KMS-11 (cell line): ENCODE measurements around the gene MT4.

Experiments
- H2AFZ ChIP-seq: fragments of 200-600 bp; sonication (generic); 2 replicates; pipeline ENCODE4 v1.6.1; 2016; ENCODE audit warnings: antibody characterized with exemption, mixed run types, low read depth
- H3K27ac ChIP-seq: fragments of 200-600 bp; sonication (generic); 2 replicates; pipeline ENCODE4 v1.6.1; 2016; ENCODE audit warnings: mild to moderate bottlenecking, mixed run types
- H3K27me3 ChIP-seq: fragments of 200-600 bp; sonication (generic); 2 replicates; pipeline ENCODE4 v1.6.1; 2017; ENCODE audit warnings: mild to moderate bottlenecking, low read depth, mixed run types, moderate library complexity; ENCODE audit not compliant: insufficient read depth
- H3K36me3 ChIP-seq: fragments of 200-600 bp; sonication (generic); 2 replicates; pipeline ENCODE4 v1.6.1; 2017; ENCODE audit warnings: mild to moderate bottlenecking, mixed run types; ENCODE audit not compliant: insufficient read depth
- H3K4me1 ChIP-seq: fragments of 200-600 bp; sonication (generic); 2 replicates; pipeline ENCODE4 v1.6.1; 2016; ENCODE audit warnings: mild to moderate bottlenecking, low read depth, mixed run types; ENCODE audit not compliant: poor library complexity, severe bottlenecking
- H3K4me2 ChIP-seq: fragments of 200-600 bp; sonication (generic); 2 replicates; pipeline ENCODE4 v1.7.0; 2016; ENCODE audit warnings: mild to moderate bottlenecking, mixed run types
- H3K4me3 ChIP-seq: fragments of 200-600 bp; sonication (generic); IDR thresholded peaks from 2 replicates; pipeline ENCODE4 v1.6.1; 2017; ENCODE audit warnings: low read depth, low read length, mixed read lengths; ENCODE audit not compliant: insufficient read depth
- H3K79me2 ChIP-seq: fragments of 200-600 bp; sonication (generic); 2 replicates; pipeline ENCODE4 v1.6.1; 2016; ENCODE audit warnings: low read depth, mixed run types; ENCODE audit not compliant: insufficient read depth
- H3K9ac ChIP-seq: fragments of 200-600 bp; sonication (generic); 2 replicates; pipeline ENCODE4 v1.6.1; 2016; ENCODE audit warnings: mild to moderate bottlenecking, mixed run types
- H4K20me1 ChIP-seq: fragments of 200-600 bp; sonication (generic); 2 replicates; pipeline ENCODE4 v1.6.1; 2016; ENCODE audit warnings: mild to moderate bottlenecking, mixed run types; ENCODE audit not compliant: insufficient read depth
- TF ChIP-seq, protein P1 (sequence below): fragments of 200-600 bp; sonication (generic); conservative IDR thresholded peaks from 2 replicates; pipeline ENCODE4 v1.6.1; 2017; ENCODE audit warnings: low read depth, mild to moderate bottlenecking, antibody characterized with exemption, low read length, moderate library complexity, mixed read lengths

Gene MT4

DNA sequence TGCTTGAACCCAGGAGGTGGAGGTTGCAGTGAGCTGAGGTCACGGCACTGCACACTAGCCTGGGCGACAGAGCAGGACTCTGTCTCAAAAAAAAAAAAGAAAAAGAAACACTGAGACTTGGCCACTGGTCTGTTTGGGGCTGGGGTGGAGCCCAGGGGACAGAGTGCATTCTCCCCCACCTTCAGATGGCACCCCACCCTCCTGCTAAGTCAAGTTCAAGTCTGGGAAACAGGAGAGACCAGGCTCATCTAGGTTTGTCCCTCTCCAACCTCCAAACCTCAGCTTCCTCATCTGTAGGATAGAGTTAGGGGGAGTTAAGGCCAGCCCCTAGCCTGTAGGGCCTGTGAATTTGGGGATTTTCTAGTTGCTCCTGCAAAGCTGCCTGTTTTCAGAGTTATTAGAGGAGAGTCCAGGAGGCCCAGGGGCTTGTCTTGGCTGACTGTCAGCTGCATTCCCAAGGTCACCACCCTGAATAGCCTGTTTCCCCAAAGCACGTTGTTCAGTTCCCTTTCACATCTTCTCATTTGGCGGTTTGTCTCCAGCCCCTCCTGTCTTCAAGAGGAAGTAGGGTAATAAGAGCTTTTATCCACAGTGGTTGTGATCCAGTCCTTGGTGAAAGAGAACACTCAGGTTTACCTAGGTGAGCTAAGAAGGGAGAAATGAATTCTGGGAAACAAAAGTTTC, 26.6 kb downstream of the MT4 start:
- H3K27ac ChIP-seq = no peak overlapping the region
- H3K27me3 ChIP-seq = no peaks in the 10 kb centered on the region
- H3K4me1 ChIP-seq = no peaks in the 10 kb centered on the region
- H3K4me2 ChIP-seq = no peak overlapping the region
- no peak overlapping the region for H2AFZ ChIP-seq
- H3K36me3 ChIP-seq = no peaks in the 10 kb centered on the region
- H3K79me2 ChIP-seq = no peaks in the 10 kb centered on the region
- TF ChIP-seq, protein P1, sequence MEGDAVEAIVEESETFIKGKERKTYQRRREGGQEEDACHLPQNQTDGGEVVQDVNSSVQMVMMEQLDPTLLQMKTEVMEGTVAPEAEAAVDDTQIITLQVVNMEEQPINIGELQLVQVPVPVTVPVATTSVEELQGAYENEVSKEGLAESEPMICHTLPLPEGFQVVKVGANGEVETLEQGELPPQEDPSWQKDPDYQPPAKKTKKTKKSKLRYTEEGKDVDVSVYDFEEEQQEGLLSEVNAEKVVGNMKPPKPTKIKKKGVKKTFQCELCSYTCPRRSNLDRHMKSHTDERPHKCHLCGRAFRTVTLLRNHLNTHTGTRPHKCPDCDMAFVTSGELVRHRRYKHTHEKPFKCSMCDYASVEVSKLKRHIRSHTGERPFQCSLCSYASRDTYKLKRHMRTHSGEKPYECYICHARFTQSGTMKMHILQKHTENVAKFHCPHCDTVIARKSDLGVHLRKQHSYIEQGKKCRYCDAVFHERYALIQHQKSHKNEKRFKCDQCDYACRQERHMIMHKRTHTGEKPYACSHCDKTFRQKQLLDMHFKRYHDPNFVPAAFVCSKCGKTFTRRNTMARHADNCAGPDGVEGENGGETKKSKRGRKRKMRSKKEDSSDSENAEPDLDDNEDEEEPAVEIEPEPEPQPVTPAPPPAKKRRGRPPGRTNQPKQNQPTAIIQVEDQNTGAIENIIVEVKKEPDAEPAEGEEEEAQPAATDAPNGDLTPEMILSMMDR = no peak
- no peak overlapping the region for H3K9ac ChIP-seq
- H4K20me1 ChIP-seq = no peaks in the 10 kb centered on the region
- no peak overlapping the region for H3K4me3 ChIP-seq

DNA sequence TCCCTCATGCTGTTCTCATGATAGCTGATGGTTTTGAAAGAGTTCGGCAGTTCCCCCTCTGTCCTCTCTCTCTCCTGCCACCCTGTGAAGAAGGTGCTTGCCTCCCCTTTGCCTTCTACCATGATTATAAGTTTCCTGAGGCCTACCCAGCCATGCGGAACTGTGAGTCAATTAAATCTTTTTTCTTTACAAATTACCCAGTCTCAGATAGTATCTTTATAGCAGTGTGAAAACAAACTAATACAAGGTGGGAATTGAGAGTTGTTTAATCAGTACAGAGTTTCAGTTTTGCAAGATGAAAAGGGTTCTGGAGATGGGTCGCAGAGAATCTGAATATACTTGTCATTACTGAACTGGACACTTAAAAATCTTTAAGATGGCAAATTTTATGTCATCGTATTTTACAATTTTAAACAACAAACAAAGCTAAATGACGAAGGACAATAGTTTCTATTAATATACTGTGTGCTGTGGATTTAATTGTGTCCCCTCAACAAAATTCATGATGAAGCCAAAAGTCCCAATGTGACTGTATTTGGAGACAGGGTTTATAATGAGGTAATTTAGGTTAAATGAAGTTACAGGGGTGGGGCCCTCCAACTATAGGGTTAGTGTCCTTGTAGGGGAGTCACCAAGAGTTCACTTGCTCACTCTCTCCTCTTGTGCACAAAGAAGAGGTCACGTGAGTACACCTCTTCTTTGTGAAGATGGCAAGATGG, 28.9 kb downstream of the MT4 start:
- no peaks in the 10 kb centered on the region for H3K4me1 ChIP-seq
- H3K4me2 ChIP-seq = no peak overlapping the region
- no peaks in the 10 kb centered on the region for H3K36me3 ChIP-seq
- H4K20me1 ChIP-seq = no peaks in the 10 kb centered on the region
- no peaks in the 10 kb centered on the region for H3K79me2 ChIP-seq
- TF ChIP-seq, protein P1 = no peak
- H3K27ac ChIP-seq = no peak overlapping the region
- no peaks in the 10 kb centered on the region for H3K27me3 ChIP-seq
- no peak overlapping the region for H3K4me3 ChIP-seq
- H3K9ac ChIP-seq = no peak overlapping the region
- H2AFZ ChIP-seq = no peak overlapping the region

DNA sequence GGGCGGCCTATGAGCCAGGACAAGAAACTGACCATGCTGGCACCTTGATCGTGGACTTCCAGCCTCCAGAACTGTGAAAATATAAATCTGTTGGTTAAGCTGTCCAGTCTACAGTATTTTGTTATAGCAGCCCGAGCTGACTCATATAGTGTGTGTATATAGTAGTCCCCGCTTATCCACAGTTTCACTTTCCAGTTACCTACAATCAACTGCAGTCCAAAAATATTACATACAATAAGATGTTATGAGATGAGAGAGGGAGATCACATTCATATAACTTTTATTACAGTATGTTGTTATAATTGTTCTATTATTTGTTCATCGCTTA, 29.4 kb downstream of the MT4 start:
- no peak overlapping the region for H2AFZ ChIP-seq
- H3K27ac ChIP-seq = no peak overlapping the region
- no peaks in the 10 kb centered on the region for H3K27me3 ChIP-seq
- H3K4me1 ChIP-seq = no peaks in the 10 kb centered on the region
- TF ChIP-seq, protein P1 = no peak
- H3K4me3 ChIP-seq = no peak overlapping the region
- no peaks in the 10 kb centered on the region for H3K36me3 ChIP-seq
- H3K9ac ChIP-seq = no peak overlapping the region
- H3K4me2 ChIP-seq = no peak overlapping the region
- no peaks in the 10 kb centered on the region for H3K79me2 ChIP-seq
- no peaks in the 10 kb centered on the region for H4K20me1 ChIP-seq

DNA sequence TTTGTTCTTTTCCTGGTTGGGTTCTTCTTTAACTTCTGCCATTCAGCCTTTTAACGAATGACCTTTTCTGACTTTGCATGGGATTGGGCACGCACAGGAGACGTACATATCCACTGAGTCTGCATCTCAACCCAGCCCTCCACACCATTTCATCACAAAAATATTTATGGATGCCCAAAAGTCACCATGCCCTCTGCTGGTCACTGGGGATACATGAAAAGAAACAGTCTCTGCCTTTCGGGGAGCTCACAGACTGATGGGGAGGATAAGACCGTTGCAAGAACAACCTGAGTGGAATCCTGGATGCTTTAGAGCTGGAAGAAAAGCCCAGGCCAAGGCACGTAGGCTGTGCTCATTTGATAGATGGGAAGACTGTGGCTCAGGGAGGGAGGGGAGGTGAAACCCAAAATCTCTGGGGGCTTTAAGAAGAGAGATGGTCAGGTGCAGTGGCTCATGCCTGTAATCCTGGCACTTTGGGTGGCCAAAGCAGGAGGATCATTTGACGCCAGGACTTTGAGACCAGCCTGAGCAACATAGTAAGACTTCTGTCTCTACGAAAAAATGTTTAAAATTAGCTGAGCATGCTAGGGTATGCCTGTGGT, 35.6 kb downstream of the MT4 start:
- H3K4me1 ChIP-seq = peaks cover 3% of the 10 kb centered on the region
- H3K27ac ChIP-seq = no peak overlapping the region
- no peaks in the 10 kb centered on the region for H3K79me2 ChIP-seq
- H4K20me1 ChIP-seq = no peaks in the 10 kb centered on the region
- no peak overlapping the region for H3K4me3 ChIP-seq
- H3K36me3 ChIP-seq = no peaks in the 10 kb centered on the region
- H3K9ac ChIP-seq = no peak overlapping the region
- TF ChIP-seq, protein P1 = peak; percentile 79
- H2AFZ ChIP-seq = 0 out of 2 replicates have a peak overlapping the region, but pooled peaks have one; percentile 38
- H3K27me3 ChIP-seq = no peaks in the 10 kb centered on the region
- no peak overlapping the region for H3K4me2 ChIP-seq
